A549 (cell line): Measurements from ENCODE around the gene FLG. TPM values are rescaled to one million over a fixed set of nuclear protein-coding genes. Genes with fewer than 3 reads are reported as not detected.

Experiments
- ATAC-seq, 2 experiments: fragments of 200-7000 bp in 1 of 2; fragments of >200 bp in 1 of 2; cut with Nextera tagmentation in 1 of 2; cut with Tn5 transposase in 1 of 2; 3 replicates each; pipeline versions ENCODE4 v1.8.0 to v1.9.1; 2018 to 2020; ENCODE audit warnings: mild to moderate bottlenecking in 1 of 2, moderate library complexity in 1 of 2
- CTCF ChIA-PET: fragments of 300-600 bp; sonication (Branson Sonifier 250); formaldehyde crosslinking; extraction: SDS; loops from one replicate; lab custom pipeline; 2021; ENCODE audit warnings: antibody characterized with exemption, inconsistent platforms; lab: Yijun Ruan, JAX
- POLR2A ChIA-PET: fragments of 350-600 bp; formaldehyde crosslinking; extraction: SDS; loops from one replicate; lab custom pipeline; 2021; ENCODE audit warnings: antibody characterized with exemption, inconsistent platforms; lab: Yijun Ruan, JAX
- DNase-seq, 2 experiments: peaks; one replicate each; pipeline versions ENCODE4 v3.0.0 to v3.0.0-alpha.2; 2011 to 2016; ENCODE audit warnings: low read depth in 1 of 2, low spot score in 1 of 2
- FAIRE-seq: peaks from 2 replicates; lab custom pipeline; 2011; peaks lifted over from hg19 to GRCh38; lab: Jason Lieb, UNC
- H3K27ac ChIP-seq, 2 experiments: fragments of >200 bp; sonication (Bioruptor Twin); formaldehyde crosslinking; 3 replicates each; pipeline ENCODE4 v1.5.1; 2016 to 2017
- H3K4me1 ChIP-seq: fragments of >200 bp; sonication (Bioruptor Twin); formaldehyde crosslinking; 3 replicates; pipeline ENCODE4 v1.6.1; 2016
- H3K4me2 ChIP-seq: fragments of >200 bp; sonication (Bioruptor Twin); formaldehyde crosslinking; 3 replicates; pipeline ENCODE4 v1.6.1; 2016
- H3K4me3 ChIP-seq: fragments of >200 bp; sonication (Bioruptor Twin); formaldehyde crosslinking; 3 replicates; pipeline ENCODE4 v1.5.1; 2016
- H3K9me3 ChIP-seq: fragments of >200 bp; sonication (Bioruptor Twin); formaldehyde crosslinking; 3 replicates; pipeline ENCODE4 v1.6.1; 2016
- CHD4 ChIP-seq: fragments of 200-600 bp; sonication (generic); IDR thresholded peaks from 2 replicates; pipeline ENCODE4 v1.6.1; 2016; ENCODE audit warnings: antibody characterized with exemption, mild to moderate bottlenecking, borderline replicate concordance
- FOSB ChIP-seq: fragments of 250-450 bp; sonication (Bioruptor Pico); IDR thresholded peaks from 2 replicates; pipeline ENCODE4 v1.5.0; 2020; ENCODE audit warnings: mild to moderate bottlenecking, moderate library complexity
- FOXS1 ChIP-seq: fragments of 250-450 bp; sonication (Bioruptor Pico); IDR thresholded peaks from 2 replicates; pipeline ENCODE4 v1.5.0; 2020; ENCODE audit warnings: mild to moderate bottlenecking, moderate library complexity
- GATA3 ChIP-seq: IDR thresholded peaks from 2 replicates; pipeline ENCODE4 v1.6.1; 2012; ENCODE audit warnings: borderline replicate concordance
- HOXA7 ChIP-seq: fragments of 250-450 bp; sonication (Bioruptor Pico); IDR thresholded peaks from 2 replicates; pipeline ENCODE4 v1.5.0; 2020; ENCODE audit warnings: mild to moderate bottlenecking, moderate library complexity
- JUNB ChIP-seq: fragments of >200 bp; sonication (Bioruptor Twin); formaldehyde crosslinking; IDR thresholded peaks from 2 replicates; pipeline ENCODE4 v1.6.1; 2016
- RAD21 ChIP-seq, 2 experiments: fragments of >200 bp in 1 of 2; sonication (Bioruptor Twin) in 1 of 2; formaldehyde crosslinking in 1 of 2; IDR thresholded peaks in 1 of 2; conservative IDR thresholded peaks in 1 of 2; 2 replicates in 1 of 2; 3 replicates in 1 of 2; pipeline ENCODE4 v1.6.1; 2012 to 2018; ENCODE audit warnings: inconsistent platforms in 1 of 2
- RFX5 ChIP-seq: fragments of 450-650 bp; IDR thresholded peaks from 2 replicates; pipeline ENCODE4 v1.7.1; 2014; ENCODE audit warnings: antibody characterized with exemption, mild to moderate bottlenecking, moderate library complexity
- SMC3 ChIP-seq: fragments of >200 bp; sonication (Bioruptor Twin); formaldehyde crosslinking; IDR thresholded peaks from 3 replicates; pipeline ENCODE4 v1.6.1; 2018; ENCODE audit warnings: inconsistent platforms
- ZC3H11A ChIP-seq: fragments of 450-650 bp; IDR thresholded peaks from 2 replicates; pipeline ENCODE4 v1.6.1; 2014; ENCODE audit warnings: antibody characterized with exemption, mild to moderate bottlenecking
- WGBS: methylation state at CpG from one replicate; pipeline ENCODE4 v1.1.6; 2017; ENCODE audit errors: missing lambda C conversion rate; 5-methylcytosine and 5-hydroxymethylcytosine counted together
- polyA plus RNA-seq, 4 experiments: library from polyadenylated mRNA; depleted of rRNA in 3 of 4; stranded (reverse); fragments of >200 nt; fragmentation: RNase III in 1 of 4; extraction: RNeasy Plus Mini Kit Qiagen cat#74134 plus additional on column Dnase treatment in 1 of 4; gene quantifications; 2 replicates in 3 of 4; 3 replicates in 1 of 4; pipeline ENCODE4 v1.2.3, GENCODE V29; 2011 to 2017
- TF ChIP-seq, protein P1 (sequence below): fragments of 200-600 bp; sonication (generic); IDR thresholded peaks from 2 replicates; pipeline ENCODE4 v1.6.1; 2016; ENCODE audit warnings: antibody characterized with exemption, mild to moderate bottlenecking, moderate library complexity
- TF ChIP-seq, protein P2 (sequence below): IDR thresholded peaks from 2 replicates; pipeline ENCODE4 v1.6.1; 2012; ENCODE audit warnings: low read depth, borderline replicate concordance
- TF ChIP-seq, protein P3 (sequence below): fragments of >200 bp; sonication (Bioruptor Twin); formaldehyde crosslinking; IDR thresholded peaks from 3 replicates; pipeline ENCODE4 v1.5.1; 2016

FLG gene
- polyA plus RNA-seq, 2 of the 4 experiments (the other 2 are of a cell fraction), result under 0.01 to 0.01 TPM

DNA sequence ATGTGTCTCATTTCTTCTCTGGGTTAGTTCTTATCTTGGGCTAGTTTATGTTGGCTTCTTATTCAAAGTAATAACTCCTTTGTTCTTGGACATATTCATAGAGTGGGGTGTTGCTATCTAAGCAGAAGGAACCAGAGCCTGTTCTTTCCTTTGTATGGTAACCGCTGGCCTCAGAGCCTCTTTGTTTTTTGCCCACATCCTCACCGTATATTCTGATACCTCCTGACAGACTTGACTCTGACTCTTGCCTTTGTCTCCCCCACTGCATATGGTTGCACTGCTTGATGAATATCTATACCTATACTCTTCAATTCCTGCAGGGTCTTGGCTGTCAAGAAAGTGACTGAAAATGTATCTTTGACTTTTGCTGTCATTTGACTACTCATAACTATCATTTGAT lies 24.6 kb upstream of the FLG start:
- Histone ChIP-seq H3K4me2 (no peak overlapping the region), H3K27ac (no peak overlapping the region), H3K4me1 (no peaks in the 10 kb centered on the region), H3K4me3 (no peak overlapping the region), H3K9me3 (no peaks in the 10 kb centered on the region)
- 50% methylated on average over 2 of the region's 2 CpGs for WGBS
- no peak for ATAC-seq
- ChIA-PET POLR2A (no interaction called here), CTCF (no interaction called here)
- no peak for TF ChIP-seq JUNB
- TF ChIP-seq RFX5, result no peak
- TF ChIP-seq ZC3H11A, result no peak
- TF ChIP-seq FOXS1 (CRISPR knock-in tag), result no peak
- DNase-seq, result no peak
- FAIRE-seq, result no peak

DNA sequence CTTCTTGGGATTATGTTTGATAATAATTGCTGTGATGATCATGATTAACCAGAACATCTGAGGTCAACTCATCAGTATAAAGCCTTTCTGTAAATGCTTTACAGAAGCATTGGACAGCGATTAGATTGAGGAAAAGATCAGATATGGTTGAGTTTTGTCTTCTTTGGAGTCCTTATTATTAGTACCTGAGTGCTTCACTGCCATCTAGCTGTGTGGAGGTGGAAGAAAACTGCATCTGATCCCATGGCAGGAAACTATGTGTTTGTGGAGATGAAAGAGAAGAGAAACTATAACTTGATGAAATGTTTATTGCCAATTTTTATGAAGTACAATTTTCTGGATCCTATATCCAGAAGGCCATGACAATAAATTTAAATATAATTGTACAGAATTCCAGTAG lies 23.4 kb upstream of the FLG start:
- CTCF ChIA-PET, result interaction anchor here (1.3 to 2.1 kb wide), 4 partner anchors 11 to 168 kb away, joined by 5 to 9 read pairs (median 6); no protein-coding TSS in a partner anchor
- FAIRE-seq, result no peak

DNA sequence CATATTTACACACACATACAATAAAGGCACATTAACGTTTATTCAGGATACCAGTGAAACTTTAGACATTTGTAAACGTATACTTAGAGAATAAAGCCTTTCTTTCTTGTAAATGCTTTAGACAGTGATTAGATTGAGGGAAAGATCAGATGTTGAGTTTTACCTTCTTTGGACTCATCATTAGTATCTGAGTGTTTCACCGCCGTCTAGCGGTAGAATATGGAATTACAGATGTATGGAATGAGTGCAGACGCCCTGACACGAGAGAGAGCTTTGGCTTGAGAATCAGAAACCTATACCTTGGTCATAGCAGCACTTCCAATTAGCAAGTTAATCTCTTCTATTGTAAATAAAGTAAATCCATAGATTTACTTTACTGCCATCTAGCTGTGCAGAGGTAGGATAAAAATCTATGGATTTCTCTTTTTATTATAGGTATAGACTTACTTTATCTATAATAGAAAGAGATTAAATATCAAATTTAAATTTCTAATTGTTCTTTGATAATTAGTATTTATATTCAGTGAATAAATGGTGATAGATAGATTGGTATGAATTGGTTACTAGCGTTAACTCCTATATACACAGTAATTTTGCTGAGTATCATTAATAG lies 22.2 kb upstream of the FLG start:
- Histone ChIP-seq H3K9me3 (no peaks in the 10 kb centered on the region), H3K4me3 (no peak overlapping the region), H3K4me1 (no peaks in the 10 kb centered on the region), H3K4me2 (no peak overlapping the region), H3K27ac (no peak overlapping the region)
- POLR2A ChIA-PET, result no interaction called here
- CTCF ChIA-PET, result interaction anchor here (0.7 to 2.1 kb wide), 8 partner anchors 10 to 207 kb away, joined by 3 to 9 read pairs (median 4); no protein-coding TSS in a partner anchor
- TF ChIP-seq, protein P1, sequence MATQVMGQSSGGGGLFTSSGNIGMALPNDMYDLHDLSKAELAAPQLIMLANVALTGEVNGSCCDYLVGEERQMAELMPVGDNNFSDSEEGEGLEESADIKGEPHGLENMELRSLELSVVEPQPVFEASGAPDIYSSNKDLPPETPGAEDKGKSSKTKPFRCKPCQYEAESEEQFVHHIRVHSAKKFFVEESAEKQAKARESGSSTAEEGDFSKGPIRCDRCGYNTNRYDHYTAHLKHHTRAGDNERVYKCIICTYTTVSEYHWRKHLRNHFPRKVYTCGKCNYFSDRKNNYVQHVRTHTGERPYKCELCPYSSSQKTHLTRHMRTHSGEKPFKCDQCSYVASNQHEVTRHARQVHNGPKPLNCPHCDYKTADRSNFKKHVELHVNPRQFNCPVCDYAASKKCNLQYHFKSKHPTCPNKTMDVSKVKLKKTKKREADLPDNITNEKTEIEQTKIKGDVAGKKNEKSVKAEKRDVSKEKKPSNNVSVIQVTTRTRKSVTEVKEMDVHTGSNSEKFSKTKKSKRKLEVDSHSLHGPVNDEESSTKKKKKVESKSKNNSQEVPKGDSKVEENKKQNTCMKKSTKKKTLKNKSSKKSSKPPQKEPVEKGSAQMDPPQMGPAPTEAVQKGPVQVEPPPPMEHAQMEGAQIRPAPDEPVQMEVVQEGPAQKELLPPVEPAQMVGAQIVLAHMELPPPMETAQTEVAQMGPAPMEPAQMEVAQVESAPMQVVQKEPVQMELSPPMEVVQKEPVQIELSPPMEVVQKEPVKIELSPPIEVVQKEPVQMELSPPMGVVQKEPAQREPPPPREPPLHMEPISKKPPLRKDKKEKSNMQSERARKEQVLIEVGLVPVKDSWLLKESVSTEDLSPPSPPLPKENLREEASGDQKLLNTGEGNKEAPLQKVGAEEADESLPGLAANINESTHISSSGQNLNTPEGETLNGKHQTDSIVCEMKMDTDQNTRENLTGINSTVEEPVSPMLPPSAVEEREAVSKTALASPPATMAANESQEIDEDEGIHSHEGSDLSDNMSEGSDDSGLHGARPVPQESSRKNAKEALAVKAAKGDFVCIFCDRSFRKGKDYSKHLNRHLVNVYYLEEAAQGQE, result no peak
- TF ChIP-seq SMC3 (peak; percentile 67; the same call in 2 of the 3 replicates), HOXA7 (CRISPR knock-in tag) (no peak), RAD21 (conservative IDR thresholded peaks at IDR 0.05 in 1 of 2, IDR thresholded peaks at IDR 0.05 in 1 of 2) (peak; percentile 53 to 63)
- TF ChIP-seq, protein P2, sequence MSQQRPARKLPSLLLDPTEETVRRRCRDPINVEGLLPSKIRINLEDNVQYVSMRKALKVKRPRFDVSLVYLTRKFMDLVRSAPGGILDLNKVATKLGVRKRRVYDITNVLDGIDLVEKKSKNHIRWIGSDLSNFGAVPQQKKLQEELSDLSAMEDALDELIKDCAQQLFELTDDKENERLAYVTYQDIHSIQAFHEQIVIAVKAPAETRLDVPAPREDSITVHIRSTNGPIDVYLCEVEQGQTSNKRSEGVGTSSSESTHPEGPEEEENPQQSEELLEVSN, result no peak
- TF ChIP-seq, protein P3, sequence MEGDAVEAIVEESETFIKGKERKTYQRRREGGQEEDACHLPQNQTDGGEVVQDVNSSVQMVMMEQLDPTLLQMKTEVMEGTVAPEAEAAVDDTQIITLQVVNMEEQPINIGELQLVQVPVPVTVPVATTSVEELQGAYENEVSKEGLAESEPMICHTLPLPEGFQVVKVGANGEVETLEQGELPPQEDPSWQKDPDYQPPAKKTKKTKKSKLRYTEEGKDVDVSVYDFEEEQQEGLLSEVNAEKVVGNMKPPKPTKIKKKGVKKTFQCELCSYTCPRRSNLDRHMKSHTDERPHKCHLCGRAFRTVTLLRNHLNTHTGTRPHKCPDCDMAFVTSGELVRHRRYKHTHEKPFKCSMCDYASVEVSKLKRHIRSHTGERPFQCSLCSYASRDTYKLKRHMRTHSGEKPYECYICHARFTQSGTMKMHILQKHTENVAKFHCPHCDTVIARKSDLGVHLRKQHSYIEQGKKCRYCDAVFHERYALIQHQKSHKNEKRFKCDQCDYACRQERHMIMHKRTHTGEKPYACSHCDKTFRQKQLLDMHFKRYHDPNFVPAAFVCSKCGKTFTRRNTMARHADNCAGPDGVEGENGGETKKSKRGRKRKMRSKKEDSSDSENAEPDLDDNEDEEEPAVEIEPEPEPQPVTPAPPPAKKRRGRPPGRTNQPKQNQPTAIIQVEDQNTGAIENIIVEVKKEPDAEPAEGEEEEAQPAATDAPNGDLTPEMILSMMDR, result peak; percentile 80
- FAIRE-seq (peak; percentile 13), ATAC-seq (peak; percentile 66 to 85; a peak in 4 of 6 replicates), DNase-seq (peak; percentile 13 to 67)
- 2% methylated on average over 8 of the region's 8 CpGs for WGBS

More for the DNA sequence above, 23.4 kb upstream of the FLG start:
- Histone ChIP-seq H3K27ac (no peak overlapping the region), H3K4me2 (no peak overlapping the region), H3K4me1 (no peaks in the 10 kb centered on the region), H3K4me3 (no peak overlapping the region), H3K9me3 (no peaks in the 10 kb centered on the region)
- TF ChIP-seq FOSB (CRISPR knock-in tag) (no peak), CHD4 (no peak), GATA3 (no peak)
- POLR2A ChIA-PET, result no interaction called here
- WGBS, result 0% methylated on average over 1 of the region's 1 CpG
- peak in 1 of 2 experiments; percentile 24 for DNase-seq
- ATAC-seq, result no peak
